Pulmonary artery endothelial cell (primary cell): ENCODE measurements around the gene CLEC4E. TPM values are rescaled to one million over a fixed set of nuclear protein-coding genes. Genes with fewer than 3 reads are reported as not detected.
A peak's percentile ranks its signal among the peaks of the same experiment; 100 is the strongest.
"Not testable (repeated sequence)": the region's sequence is repeated elsewhere in the genome, so short reads cannot be mapped to it uniquely, and the experiment has no call there.

ENCODE experiments used
- DNase-seq: peaks from one replicate; pipeline ENCODE4 v3.0.0-alpha.2; 2011; ENCODE audit warnings: low read depth, low spot score
- total RNA-seq: library from RNA; depleted of rRNA; stranded (reverse); fragments of >200 nt; gene quantifications from 2 replicates; pipeline ENCODE4 v1.2.3, GENCODE V29; 2014

CLEC4E gene
- not detected in 2 replicates for total RNA-seq

DNA sequence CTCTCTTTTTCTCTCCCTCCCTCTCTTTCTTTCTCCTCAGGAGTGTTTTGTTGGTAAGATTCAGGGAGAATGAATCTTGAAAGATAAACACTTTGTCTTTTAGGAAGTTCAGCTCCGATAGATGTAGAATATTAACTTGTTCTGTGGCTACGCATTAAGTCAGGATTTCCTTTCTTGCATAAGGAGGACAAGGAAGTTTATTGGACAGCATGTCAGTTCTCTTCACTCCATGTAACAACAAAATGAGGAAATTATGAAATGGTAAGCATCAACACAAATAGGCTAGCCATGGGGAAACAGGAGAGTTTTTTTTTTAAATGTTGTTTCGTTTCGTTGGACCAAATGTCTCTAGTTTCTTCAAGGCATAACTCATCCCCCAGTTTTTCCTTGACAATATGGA is at the start of gene CLEC4E:
TSS of gene CLEC4E (minus strand) at position 75 of the 400 bp plus-strand sequence. CDS start 108 bp downstream, outside the sequence.
- not testable (repeated sequence) for DNase-seq

GRCh38 chr12:8589679-8590078 is 49.0 kb upstream of the CLEC4E start:
- DNase-seq: no peak

GRCh38 chr12:8584478-8584877 is 43.8 kb upstream of the CLEC4E start:
- DNase-seq: not testable (repeated sequence)

GRCh38 chr12:8584004-8584403 is 43.3 kb upstream of the CLEC4E start:
- no peak for DNase-seq

- no peak for DNase-seq
Observed at GRCh38 chr12:8581098-8581784, 40.5 kb upstream of the CLEC4E start.

- DNase-seq: no peak
Observed at GRCh38 chr12:8577879-8578278, 37.2 kb upstream of the CLEC4E start.

- no peak for DNase-seq
Observed at GRCh38 chr12:8572507-8572906, 31.8 kb upstream of the CLEC4E start.

DNA sequence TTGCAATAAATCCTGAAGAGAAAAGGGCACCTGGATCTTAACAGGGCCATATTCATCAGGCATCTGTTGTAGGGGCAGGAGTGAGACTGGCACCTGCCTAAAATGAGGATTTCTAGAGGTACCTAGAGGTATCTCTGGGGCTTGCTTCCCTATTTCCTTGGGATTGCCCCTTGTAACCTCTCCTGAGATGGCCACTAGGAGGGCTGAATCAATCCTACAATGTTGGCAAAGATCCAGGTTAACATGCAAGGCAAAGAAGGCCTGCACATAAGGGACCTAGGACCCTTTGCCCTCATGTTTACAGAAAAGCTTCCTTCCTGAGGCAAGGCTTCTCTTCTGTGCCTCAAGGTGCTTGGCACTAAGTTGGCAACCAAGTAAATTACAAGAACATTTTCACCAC is 25.8 kb upstream of the CLEC4E start:
- no peak for DNase-seq

GRCh38 chr12:8566052-8566451 is 25.3 kb upstream of the CLEC4E start:
- DNase-seq: not testable (repeated sequence)

DNA sequence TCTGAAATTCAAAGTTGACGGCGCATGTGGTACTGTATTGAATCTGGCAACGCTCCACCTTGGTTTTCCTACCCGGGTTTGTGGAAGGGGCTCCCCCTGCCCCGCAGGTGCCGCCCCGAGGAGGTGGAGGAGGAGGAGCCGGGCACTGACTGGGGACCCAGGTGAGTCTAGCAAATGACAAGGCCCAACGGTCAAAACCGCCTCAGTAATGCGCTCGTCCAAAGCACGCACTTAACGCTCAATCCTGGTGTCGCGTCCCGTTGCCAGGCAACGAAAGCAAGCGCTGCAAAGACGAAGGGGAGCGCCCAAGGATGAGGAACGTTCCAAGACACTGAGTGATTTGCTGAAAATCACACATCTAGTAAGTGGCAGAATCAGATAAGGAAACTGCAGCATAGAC is 24.0 kb upstream of the CLEC4E start:
- no peak for DNase-seq

- no peak for DNase-seq
Observed at GRCh38 chr12:8563356-8563755, 22.7 kb upstream of the CLEC4E start.

DNA sequence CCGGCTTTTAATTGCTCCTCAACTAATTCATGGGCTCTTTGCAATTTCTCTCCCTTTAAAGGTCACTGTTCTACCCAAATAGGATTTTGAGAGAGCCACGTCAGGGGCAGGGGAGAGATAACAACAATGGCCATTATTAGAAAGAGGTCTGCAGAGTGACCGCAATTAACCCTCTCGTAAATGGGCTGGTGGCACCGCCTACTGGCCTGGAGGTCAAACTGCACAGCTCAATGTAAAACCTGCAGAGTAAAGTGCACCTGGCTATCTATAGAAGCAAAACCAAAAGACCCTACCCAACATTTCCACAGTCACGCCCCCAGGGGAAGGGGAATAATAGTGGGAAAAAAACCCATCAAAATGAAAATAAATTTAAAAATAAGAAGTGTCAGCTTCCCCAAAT is 21.6 kb upstream of the CLEC4E start:
- DNase-seq: no peak

DNA sequence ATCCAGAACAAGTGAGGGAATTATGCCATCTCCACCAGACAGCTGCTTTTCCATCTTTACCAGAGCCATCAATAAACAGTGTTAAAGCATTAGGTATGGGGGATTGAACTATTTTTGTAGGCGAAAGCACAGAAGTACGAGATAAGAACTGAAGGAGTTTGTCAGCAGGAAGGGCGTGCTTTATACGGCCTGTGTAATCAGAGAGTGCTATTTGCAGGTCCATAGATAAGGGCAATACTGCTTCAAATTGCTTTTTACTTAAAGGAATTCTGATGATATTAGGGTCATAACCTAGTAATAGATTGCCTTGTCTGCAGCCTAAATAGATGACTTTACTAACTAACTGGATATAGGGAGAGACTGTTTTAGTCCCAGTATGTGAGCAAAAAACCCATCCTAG is 20.3 kb upstream of the CLEC4E start:
- DNase-seq: no peak

GRCh38 chr12:8559676-8560075 is 19.0 kb upstream of the CLEC4E start:
- DNase-seq: no peak

DNA sequence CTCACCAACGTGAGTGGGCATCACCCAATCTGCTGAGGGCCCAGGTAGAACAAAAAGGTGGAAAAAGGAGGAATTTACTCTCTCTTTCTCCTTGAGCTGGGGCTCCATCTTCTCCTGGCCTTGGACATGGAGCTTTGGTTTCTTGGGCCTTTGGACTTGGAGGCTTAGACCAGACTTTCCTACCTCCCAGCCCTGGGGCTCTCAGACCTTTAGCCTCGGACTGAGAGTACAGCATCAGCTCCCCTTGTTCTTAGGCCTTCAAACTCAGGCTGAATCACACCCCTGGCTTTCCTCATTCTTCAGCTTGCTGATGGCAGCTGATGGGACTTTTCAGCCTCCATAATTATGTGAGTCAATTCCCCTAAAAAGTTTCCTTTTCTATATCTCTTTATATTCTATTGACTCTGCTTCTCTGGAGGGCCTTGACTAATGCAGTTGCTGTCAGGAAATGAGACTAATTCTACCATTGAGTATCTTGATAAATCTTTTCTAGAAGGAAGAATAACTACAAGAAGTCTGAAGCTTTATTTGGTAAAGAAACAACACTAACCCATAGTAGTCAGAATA is 15.9 kb upstream of the CLEC4E start:
- no peak for DNase-seq

- peak; percentile 60 for DNase-seq
Observed at GRCh38 chr12:8554451-8555195, 13.9 kb upstream of the CLEC4E start.

DNA sequence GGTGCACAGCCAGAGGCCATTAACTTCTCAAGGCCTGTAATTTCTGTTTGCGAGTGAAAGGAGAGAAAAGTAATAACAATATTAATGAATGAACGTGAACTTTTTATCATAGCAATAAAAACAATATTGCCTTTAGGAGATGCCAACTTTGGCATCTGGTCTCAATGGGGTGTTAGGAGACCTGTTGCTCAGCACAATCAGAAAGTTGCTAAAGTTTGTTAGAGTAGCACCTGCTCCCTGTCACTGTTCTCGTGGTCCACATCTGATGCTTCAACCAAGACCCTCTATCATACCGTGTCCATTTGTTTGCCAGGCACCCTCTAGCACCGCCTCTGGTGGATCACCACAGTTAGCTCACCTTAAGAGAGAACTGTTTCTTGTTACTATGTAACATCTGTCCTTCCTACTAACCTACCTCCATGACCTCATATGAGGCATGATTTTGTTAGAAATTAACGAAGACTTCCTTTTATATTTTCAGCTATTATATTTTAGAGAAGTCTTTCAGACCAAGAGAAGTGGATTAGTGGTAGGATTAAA is 12.5 kb upstream of the CLEC4E start:
- no peak for DNase-seq

- no peak for DNase-seq
Observed at GRCh38 chr12:8549381-8549780, 8.7 kb upstream of the CLEC4E start.

DNA sequence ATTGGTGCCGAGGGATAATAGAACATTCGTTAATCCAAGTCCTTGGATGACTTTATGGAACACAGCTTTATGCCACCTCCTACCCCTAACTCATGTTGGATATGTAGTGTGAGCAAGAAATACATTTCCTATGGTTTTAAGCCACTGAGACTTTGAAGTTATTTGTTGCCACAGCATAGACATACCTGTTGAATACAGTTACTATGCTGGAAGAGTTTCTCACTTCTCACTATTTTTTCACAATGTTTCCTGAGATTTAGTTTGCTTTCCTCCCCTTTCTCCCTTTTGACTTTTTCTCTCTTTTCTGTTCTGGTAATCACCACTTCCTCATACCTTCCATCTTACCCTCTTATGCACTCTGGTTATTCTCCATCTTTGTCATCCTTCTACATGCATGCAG is 7.5 kb upstream of the CLEC4E start:
- DNase-seq: no peak

GRCh38 chr12:8547645-8548044 is 6.9 kb upstream of the CLEC4E start:
- no peak for DNase-seq

DNA sequence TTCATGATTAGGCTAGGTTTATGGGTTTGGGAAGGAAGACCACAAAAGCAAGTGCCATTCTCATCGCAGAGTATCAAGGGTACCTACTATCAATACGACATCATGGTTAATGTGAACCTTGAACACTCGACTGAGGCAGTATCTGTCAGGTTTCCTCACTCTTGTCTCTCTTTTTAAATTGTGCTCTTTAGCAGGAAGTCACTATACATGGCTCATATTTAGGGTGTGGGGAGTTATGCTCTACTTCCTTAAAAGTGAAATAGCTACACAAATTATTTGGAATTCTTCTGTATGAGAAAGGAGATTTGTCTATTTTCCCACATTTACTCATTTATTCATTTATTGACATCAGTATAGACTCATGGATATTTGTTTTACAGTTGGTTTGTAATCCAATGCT is 5.9 kb upstream of the CLEC4E start:
- no peak for DNase-seq

DNA sequence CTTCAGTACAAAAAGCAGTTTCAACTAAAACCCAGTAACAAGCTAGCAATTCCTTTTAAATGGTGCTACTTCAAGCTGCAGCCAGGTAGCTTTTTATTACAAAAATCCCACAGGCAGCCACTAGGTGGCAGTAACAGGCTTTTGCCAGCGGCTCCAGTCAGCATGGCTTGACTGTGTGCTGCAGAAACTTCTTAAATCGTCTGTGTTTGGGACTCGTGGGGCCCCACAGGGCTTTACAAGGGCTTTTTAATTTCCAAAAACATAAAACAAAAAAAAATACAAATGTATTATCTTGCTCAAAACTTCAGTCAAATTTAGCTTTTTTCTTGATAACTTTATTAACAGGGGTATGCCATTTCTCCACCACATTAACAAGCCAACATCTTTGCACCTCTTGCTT is 3.6 kb upstream of the CLEC4E start:
- peak; percentile 22 for DNase-seq
